ENCODE data around the gene PRSS53.

PRSS53 gene

GRCh38 chr16:31072540-31073141 lies 16.1 kb downstream of the PRSS53 start:
- H3K27ac ChIP-seq, result peak overlapping the region; percentile 83 to 95
- no peak for DNase-seq (ENCODE audit: low spot score)
- peak overlapping the region; percentile 93 for H3K4me3 ChIP-seq
- no peak for TF ChIP-seq CTCF (IDR thresholded peaks at IDR 0.05)

DNA sequence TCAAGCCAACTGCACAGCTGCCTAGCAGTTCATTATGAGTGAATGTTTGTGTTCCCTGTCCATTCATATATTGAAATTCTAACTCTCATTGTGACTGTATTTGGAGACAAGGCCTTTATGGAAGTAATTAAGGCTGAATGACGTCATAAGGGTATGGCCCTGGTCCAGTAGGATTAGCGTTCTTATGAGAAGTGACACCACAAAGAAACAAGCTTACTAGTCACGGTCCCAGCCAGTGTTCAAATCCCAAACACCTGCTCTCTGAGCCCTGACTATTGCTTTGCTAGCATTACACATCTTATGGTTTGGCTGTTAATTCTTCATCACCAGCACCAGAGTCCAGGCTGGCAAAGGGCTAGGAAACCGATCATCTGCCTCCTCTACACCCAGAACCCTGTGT lies 16.9 kb downstream of the PRSS53 start:
- no peak for TF ChIP-seq CTCF (IDR thresholded peaks at IDR 0.05)
- peak overlapping the region in 1 of 2 donors; percentile 95 for H3K27ac ChIP-seq
- no peak for DNase-seq (ENCODE audit: low spot score)
- H3K4me3 ChIP-seq, result peak overlapping the region; percentile 93

GRCh38 chr16:31067342-31067741 lies 21.4 kb downstream of the PRSS53 start:
- DNase-seq (ENCODE audit: low spot score), result no peak
- TF ChIP-seq CTCF (IDR thresholded peaks at IDR 0.05), result no peak
- H3K27ac ChIP-seq, result no peak overlapping the region
- no peak overlapping the region for H3K4me3 ChIP-seq

DNA sequence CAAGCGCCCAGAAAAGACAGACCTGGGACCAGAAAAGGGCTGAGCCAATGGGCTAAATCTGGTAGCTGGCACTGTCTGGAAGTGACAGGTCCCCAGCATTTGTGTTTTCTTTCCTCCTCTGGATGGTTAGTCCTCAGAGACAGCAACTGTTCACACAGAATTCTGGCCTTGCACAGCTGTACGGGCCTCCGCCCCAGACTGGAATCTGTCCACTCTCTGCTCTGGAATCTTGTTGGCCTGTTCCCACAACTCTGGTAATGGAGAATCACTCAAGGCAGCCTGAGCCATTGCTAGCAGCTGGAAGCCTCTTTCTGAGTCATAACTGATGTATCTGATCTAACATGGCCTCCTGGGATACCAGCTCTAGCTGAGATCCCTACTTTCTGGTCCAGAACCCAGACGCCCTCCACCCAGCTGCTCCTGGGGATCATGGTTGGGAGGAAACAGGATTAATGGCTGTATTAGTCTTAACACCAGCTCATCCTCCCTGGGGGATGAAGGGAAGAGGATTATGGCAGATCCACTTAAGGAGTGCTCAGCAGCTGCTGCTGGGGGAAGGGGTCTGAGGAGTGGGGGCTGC lies 23.8 kb downstream of the PRSS53 start:
- no peak for TF ChIP-seq CTCF (IDR thresholded peaks at IDR 0.05)
- peak; percentile 80 for DNase-seq (ENCODE audit: low spot score)
- Histone ChIP-seq H3K4me3 (no peak overlapping the region), H3K27ac (peak overlapping the region; percentile 55 to 86)

DNA sequence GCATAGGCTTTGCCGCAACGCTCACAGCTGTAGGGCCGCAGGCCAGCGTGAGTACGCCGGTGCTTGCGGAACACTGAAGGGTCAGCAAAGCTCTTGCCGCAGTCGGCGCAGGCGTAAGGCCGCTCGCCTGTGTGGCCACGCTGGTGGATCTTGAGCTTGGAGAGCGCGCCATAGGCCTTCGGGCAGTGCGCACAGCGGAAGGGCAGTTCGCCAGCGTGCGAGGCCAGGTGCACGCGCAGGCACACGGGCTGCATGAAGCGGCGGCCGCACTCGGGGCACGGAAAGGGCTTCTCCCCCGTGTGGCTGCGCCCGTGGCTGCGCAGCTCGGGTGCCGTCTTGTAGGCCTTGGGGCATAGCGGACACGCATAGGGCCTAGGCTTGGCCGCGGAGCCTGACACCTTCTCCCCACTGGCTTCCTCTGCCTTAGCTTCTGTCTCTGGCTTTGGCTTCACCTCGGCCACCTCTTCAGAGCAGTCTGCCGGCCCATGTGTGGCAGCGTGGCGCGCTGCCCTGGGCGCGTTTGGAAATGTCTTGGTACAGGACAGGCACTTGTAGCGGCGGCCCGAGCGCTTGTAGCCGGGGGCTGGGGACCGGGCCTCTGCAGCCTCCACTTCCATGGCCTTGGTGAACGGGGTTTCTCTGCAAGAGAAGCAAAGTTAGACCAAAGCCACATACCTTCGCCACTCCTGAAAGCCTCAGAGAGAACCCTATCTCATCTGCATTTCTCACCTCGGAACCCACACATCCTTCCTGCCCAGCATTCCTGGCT lies 24.7 kb downstream of the PRSS53 start:
- no peak overlapping the region for H3K4me3 ChIP-seq
- DNase-seq (ENCODE audit: low spot score), result no peak
- no peak for TF ChIP-seq CTCF (IDR thresholded peaks at IDR 0.05)
- H3K27ac ChIP-seq, result peak overlapping the region in 1 of 2 donors; percentile 86

DNA sequence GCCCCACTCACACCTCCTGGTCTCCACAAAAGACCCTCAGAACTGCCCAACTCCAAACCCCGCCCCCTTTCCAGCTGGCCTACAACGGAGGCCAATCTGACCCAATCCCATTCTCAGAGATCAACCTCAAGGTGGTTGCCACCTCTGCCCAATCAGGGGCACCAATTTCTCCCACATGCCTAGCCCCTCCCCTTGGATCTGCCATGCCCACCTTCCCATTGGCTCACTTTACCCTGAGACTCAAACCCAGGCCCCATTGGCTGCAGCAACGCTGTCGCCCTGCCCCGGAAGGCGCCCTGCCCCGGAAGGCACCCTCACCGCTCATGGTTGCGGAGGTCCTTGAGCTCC lies 25.3 kb downstream of the PRSS53 start:
- DNase-seq (ENCODE audit: low spot score), result no peak
- no peak overlapping the region for H3K27ac ChIP-seq
- no peak overlapping the region for H3K4me3 ChIP-seq
- TF ChIP-seq CTCF (IDR thresholded peaks at IDR 0.05), result no peak
